ENCODE data around the gene COL18A1. TPM values are rescaled to one million over a fixed set of nuclear protein-coding genes. Genes with fewer than 3 reads are reported as not detected.
A peak's percentile ranks its signal among the peaks of the same experiment; 100 is the strongest.

The COL18A1 gene
- total and polyA plus RNA-seq, 9 of the 15 experiments (the other 6 are each of a cell fraction or from before 2014, with no cell fraction given): 0.14 to 16.4 (median 2.0) TPM

GRCh38 chr21:45540601-45540970 is 135.6 kb downstream of the COL18A1 start:
- no peak for ATAC-seq
- ChIA-PET CTCF (ENCODE audit: low intra/inter-chr PET ratio) (no interaction called here), POLR2A (interaction anchor here (0.8 to 2.0 kb wide), 4 partner anchors 10 to 233 kb away, joined by 3 to 6 read pairs (median 3); no protein-coding TSS in a partner anchor)
- peak; percentile 9 for TF ChIP-seq PRDM10 (IDR thresholded peaks at IDR 0.05; ENCODE audit: partially characterized antibody)
- no peak for TF ChIP-seq ZBTB2 (IDR thresholded peaks at IDR 0.05)
- no peak for TF ChIP-seq CBX5 (IDR thresholded peaks at IDR 0.05; ENCODE audit: borderline replicate concordance, low read depth)
- WGBS (ENCODE audit: insufficient coverage, low coverage, missing lambda C conversion rate): 17% methylated on average over 10 of the region's 10 CpGs
- H3K4me2 ChIP-seq (ENCODE audit: insufficient read depth, low read length): peak overlapping the region; percentile 86
- intact Hi-C loops (cut with micrococcal nuclease) (loop anchor here (5.0 kb wide), 1 partner anchor 248 kb away; no protein-coding TSS in a partner anchor), in situ Hi-C loops (cut with MboI) (no loop called here)
- peaks cover 7 to 70% of the 10 kb centered on the region in 2 experiments; a peak in 4 of 5 replicates for H3K4me1 ChIP-seq (replicated peaks in 1 of 2; ENCODE audit: control insufficient read depth in 2 of 2, insufficient read depth in 2 of 2, low read length in 2 of 2)
- peak overlapping the region; percentile 48 for H3K4me3 ChIP-seq
- H3K36me3 ChIP-seq (ENCODE audit: control insufficient read depth, insufficient read depth, low read length): peaks cover 52% of the 10 kb centered on the region; the same call in 2 of the 3 replicates
- no peaks in the 10 kb centered on the region; the same call in 1 of the 2 replicates for H4K20me1 ChIP-seq (replicated peaks; ENCODE audit: control insufficient read depth, insufficient read depth, low read length)
- no peaks in the 10 kb centered on the region; a peak in 1 of 5 replicates for H3K27me3 ChIP-seq (ENCODE audit: control insufficient read depth in 2 of 2, insufficient read depth in 2 of 2, low read length in 2 of 2)
- DNase-seq (ENCODE audit: extremely low read depth in 1 of 4, low spot score in 3 of 4): no peak
- H3K9me3 ChIP-seq (replicated peaks; ENCODE audit: control insufficient read depth, insufficient read depth, low read depth, low read length): no peaks in the 10 kb centered on the region
- no peak for FAIRE-seq
- H3K79me2 ChIP-seq (ENCODE audit: control insufficient read depth, insufficient read depth, low read length): peaks cover 56% of the 10 kb centered on the region
- H3K27ac ChIP-seq (ENCODE audit: extremely low read depth, low read depth, low read length): no peak overlapping the region; the same call in 2 of the 3 replicates
- H3K9me1 ChIP-seq (ENCODE audit: control insufficient read depth, insufficient read depth, low read length): no peaks in the 10 kb centered on the region
- no TSS peak for BruUV-seq (replicated peaks)
- peak overlapping the region; percentile 78 to 96 for H3K9ac ChIP-seq (ENCODE audit: insufficient read depth in 1 of 2, low read depth in 2 of 2, low read length in 2 of 2)
- H2AFZ ChIP-seq (ENCODE audit: low read depth, low read length): no peak overlapping the region
